ENCODE data around the gene LRBA.

DNA sequence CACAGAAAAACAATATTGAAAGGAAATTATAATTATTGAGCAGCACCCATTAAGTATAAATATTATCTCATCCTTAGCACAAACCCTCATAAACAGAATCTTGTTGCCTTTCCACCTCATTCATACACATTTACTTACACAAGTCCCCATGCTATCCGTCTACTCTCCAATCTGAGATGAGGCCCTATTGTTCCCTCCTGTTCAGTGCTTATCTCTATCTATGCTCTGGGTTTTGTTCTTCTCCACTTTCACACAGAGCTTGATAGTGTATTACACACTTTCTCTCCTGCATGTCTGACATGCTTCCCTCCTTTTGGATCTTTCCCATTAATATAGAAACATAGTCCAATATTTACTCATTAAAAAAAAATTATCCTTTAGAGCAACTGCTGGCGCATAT is 671.3 kb downstream of the LRBA start:
- TF ChIP-seq, protein P1, sequence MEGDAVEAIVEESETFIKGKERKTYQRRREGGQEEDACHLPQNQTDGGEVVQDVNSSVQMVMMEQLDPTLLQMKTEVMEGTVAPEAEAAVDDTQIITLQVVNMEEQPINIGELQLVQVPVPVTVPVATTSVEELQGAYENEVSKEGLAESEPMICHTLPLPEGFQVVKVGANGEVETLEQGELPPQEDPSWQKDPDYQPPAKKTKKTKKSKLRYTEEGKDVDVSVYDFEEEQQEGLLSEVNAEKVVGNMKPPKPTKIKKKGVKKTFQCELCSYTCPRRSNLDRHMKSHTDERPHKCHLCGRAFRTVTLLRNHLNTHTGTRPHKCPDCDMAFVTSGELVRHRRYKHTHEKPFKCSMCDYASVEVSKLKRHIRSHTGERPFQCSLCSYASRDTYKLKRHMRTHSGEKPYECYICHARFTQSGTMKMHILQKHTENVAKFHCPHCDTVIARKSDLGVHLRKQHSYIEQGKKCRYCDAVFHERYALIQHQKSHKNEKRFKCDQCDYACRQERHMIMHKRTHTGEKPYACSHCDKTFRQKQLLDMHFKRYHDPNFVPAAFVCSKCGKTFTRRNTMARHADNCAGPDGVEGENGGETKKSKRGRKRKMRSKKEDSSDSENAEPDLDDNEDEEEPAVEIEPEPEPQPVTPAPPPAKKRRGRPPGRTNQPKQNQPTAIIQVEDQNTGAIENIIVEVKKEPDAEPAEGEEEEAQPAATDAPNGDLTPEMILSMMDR (IDR thresholded peaks at IDR 0.05; ENCODE audit: borderline replicate concordance, extremely low read depth, low read length, poor library complexity, severe bottlenecking): no peak
- no peak for TF ChIP-seq EZH2 (IDR thresholded peaks at IDR 0.05; ENCODE audit: borderline replicate concordance, low read depth, low read length, severe bottlenecking)
